HuH-7.5 (cell line): Measurements from ENCODE around the gene ARHGEF40.

Experiments
- DNase-seq: peaks from one replicate; pipeline ENCODE4 v3.0.0; 2011; ENCODE audit warnings: low spot score

Gene ARHGEF40

DNA sequence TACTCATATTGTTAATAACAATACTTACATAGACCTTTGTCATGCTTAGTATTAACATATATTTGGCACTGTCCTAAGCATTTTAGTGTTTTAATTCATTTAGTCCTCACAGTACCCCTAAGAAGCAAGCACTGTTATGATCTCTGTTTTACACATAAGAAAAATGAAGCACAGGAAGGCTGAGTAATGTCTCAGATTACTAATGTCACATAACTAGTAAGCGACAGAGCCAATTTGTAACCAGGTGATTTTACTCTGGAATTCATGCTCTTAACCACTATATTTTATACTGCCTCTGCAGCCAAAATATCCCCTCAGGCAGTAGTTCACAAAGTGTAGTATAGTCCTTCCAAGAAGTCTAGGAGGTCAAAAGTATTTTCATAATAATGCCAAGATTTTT lies 51.0 kb downstream of the ARHGEF40 start:
- DNase-seq: no peak

DNA sequence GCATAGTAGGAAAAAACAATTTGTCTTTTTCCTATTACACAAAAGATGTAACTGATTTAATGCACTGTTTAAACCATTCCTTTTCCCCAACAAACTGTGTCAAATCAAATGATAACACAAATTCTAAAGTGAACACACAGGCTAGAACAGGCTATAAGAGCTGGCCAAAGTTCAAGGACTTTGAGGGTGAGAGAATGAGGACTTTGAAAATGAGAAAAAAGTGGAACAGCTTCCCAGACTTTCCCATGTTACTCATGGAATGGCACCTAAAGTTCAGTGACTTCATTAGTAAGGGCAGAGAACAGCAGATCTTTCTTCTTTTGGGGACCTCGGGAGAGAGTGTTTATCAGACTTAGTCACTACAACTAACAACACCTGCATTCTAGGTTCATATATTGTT lies 53.3 kb downstream of the ARHGEF40 start:
- no peak for DNase-seq

DNA sequence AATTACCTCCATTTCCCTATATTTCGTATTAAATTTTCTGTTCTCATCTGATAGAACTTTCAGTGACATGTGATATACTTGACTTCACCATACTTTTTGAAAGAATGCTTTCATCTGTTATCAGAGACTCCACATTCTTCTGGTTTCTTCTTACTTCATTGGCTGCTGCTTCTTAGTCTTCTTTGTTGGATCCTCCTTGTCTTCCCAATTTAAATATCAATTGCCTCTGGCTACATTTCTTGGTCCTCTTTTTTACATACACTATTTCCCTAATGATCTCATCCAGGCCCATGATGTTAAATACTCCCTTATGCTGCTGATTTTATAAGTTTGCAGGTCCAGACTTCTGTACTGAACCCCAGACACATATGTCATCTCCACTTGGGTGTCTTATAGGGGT lies 63.8 kb downstream of the ARHGEF40 start:
- no peak for DNase-seq

DNA sequence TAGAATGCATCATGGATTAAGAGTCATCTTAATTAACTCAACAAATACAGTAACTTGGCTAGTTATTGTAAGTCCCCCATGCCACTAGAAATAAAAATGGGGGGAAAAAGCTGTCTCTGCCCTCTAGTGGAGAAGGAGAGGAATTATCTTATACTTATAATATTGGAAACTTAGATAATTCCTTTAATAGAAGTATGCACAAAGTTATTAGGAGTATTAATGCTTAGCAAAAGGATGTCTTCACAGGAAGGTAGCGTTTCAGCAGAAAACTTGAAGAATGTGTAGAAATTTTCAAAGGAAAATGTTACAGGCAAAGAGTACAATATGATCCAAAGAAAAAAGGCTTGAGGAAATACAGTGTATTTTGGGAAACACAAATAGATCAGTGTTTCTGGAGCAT lies 65.9 kb downstream of the ARHGEF40 start:
- DNase-seq: peak; percentile 10
